Suprapubic skin (tissue), 4 donors: ENCODE results near the gene EVI5L.

Experiments used
- CTCF ChIP-seq, 2 donors: fragments of 200-600 bp in 1 of 2; fragments of 450-650 bp in 1 of 2; sonication (generic) in 1 of 2; IDR thresholded peaks; one replicate each; pipeline ENCODE4 v1.5.1; 2016 to 2019; ENCODE audit warnings: antibody characterized with exemption in 2 of 2, mild to moderate bottlenecking in 1 of 2, moderate library complexity in 1 of 2
- POLR2A ChIP-seq, 2 donors: fragments of 450-650 bp; IDR thresholded peaks; one replicate each; pipeline ENCODE4 v1.6.1; 2017; ENCODE audit warnings: antibody characterized with exemption in 2 of 2, mild to moderate bottlenecking in 2 of 2, moderate library complexity in 2 of 2
- POLR2AphosphoS5 ChIP-seq, 3 donors: sonication (generic); formaldehyde crosslinking; IDR thresholded peaks; one replicate each; pipeline ENCODE4 v1.6.1; 2017; ENCODE audit warnings: antibody characterized with exemption in 3 of 3

DNA sequence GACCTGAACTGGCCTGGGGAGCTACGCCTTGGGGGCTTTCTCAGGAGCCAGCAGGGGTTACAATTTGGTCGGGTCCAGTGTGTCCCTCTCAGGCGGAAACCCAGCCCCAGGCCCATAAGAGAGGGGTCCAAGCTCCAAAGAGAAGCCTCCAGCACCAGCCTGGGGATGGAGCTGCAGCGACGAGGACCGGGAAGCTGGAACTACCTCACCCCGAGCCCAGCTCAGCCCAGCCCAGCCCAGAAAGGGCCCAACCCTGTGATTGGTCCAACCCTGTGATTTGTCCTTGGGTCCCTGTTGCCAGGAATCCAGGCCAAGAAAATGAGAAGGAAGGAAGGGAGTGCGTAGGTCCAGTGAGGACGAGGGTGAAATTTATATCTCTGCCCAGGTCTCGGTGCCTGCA lies 42.9 kb upstream of the EVI5L start:
- no peak for TF ChIP-seq POLR2A (IDR thresholded peaks at IDR 0.05)
- no peak for TF ChIP-seq CTCF (IDR thresholded peaks at IDR 0.05)
- TF ChIP-seq POLR2AphosphoS5 (IDR thresholded peaks at IDR 0.05) = no peak
